ENCODE results near the gene CWF19L2. TPM values are rescaled to one million over a fixed set of nuclear protein-coding genes. Genes with fewer than 3 reads are reported as not detected.

The CWF19L2 gene
- total and polyA plus RNA-seq, 2 of the 8 experiments (the other 6 are each of a cell fraction or from before 2014, with no cell fraction given) = 2.2 to 16.6 TPM

GRCh38 chr11:107413352-107413751 is 44.3 kb downstream of the CWF19L2 start (continued):
- no peak for TF ChIP-seq RAD21 (IDR thresholded peaks at IDR 0.05 in 1 of 2, conservative IDR thresholded peaks at IDR 0.05 in 1 of 2; ENCODE audit: low read depth in 2 of 2, low read length in 2 of 2)
- no peak for TF ChIP-seq TEAD4 (IDR thresholded peaks at IDR 0.05; ENCODE audit: low read depth, low read length)
- no peak for TF ChIP-seq JUN (IDR thresholded peaks at IDR 0.05; ENCODE audit: low read depth, low read length)
